ENCODE results near the gene DOCK2. TPM values are rescaled to one million over a fixed set of nuclear protein-coding genes. Genes with fewer than 3 reads are reported as not detected.
"Not testable (repeated sequence)": the region's sequence is repeated elsewhere in the genome, so short reads cannot be mapped to it uniquely, and the experiment has no call there.

DOCK2 gene
- total and polyA plus RNA-seq, 5 donors from 2014 or later, result 65.9 to 354 (median 71.1) TPM

GRCh38 chr5:169746147-169746694 is 109.1 kb downstream of the DOCK2 start:
- DNase-seq, result no peak
- H3K27me3 ChIP-seq (ENCODE audit: control insufficient read depth, insufficient read depth, low read length), result no peaks in the 10 kb centered on the region
- H3K27ac Mint-ChIP-seq, result peak overlapping the region; percentile 11 to 80 (median 72)
- no peaks in the 10 kb centered on the region for H3K4me1 ChIP-seq (ENCODE audit: control insufficient read depth, insufficient read depth, low read length, poor library complexity, severe bottlenecking)
- H3K4me3 ChIP-seq (ENCODE audit: low read depth, low read length), result no peak overlapping the region
- peak overlapping the region in 1 of 4 donors; percentile 7 for H3K4me3 Mint-ChIP-seq
- ATAC-seq (ENCODE audit: low read depth in 2 of 2), result no peak
- no peaks in the 10 kb centered on the region for H3K27me3 Mint-ChIP-seq
- no peaks in the 10 kb centered on the region for H3K9me3 ChIP-seq (ENCODE audit: control insufficient read depth in 2 of 2, low read length in 2 of 2)
- peaks cover 0 to 23% (median 9%) of the 10 kb centered on the region in 4 donors for H3K4me1 Mint-ChIP-seq
- H3K27ac ChIP-seq (ENCODE audit: insufficient read depth, low read length, poor library complexity, severe bottlenecking), result no peak overlapping the region
- no peaks in the 10 kb centered on the region for H3K9me3 Mint-ChIP-seq
- peaks cover 91% of the 10 kb centered on the region for H3K36me3 ChIP-seq (ENCODE audit: control insufficient read depth, insufficient read depth, low read length)
- H3K36me3 Mint-ChIP-seq, result peaks cover 75% of the 10 kb centered on the region

DNA sequence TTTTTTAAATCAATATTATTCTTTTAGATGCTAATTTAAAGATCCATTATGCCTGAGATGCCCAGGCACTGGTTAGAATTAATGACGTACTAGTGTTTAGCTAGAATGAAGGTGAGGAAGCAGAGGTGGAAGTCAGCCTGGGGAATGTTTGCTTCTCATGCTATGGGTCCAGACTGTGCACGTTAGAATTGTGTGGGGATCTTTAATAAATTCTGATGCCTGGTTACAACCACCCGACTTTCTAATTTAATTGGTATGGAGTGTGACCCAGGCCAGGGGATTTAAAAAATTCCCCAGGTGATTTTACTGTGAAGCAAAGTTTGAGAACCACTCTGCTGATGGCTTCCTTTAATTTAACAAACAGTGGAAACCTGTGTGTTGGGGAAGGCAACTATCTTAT is 111.1 kb downstream of the DOCK2 start:
- Mint-ChIP-seq H3K36me3 (peaks cover 75% of the 10 kb centered on the region), H3K9me3 (no peaks in the 10 kb centered on the region), H3K27ac (no peak overlapping the region), H3K4me1 (peaks cover 0 to 20% (median 8%) of the 10 kb centered on the region in 4 donors), H3K4me3 (no peak overlapping the region), H3K27me3 (no peaks in the 10 kb centered on the region)
- Histone ChIP-seq H3K4me3 (ENCODE audit: low read depth, low read length) (no peak overlapping the region), H3K36me3 (ENCODE audit: control insufficient read depth, insufficient read depth, low read length) (peaks cover 89% of the 10 kb centered on the region), H3K4me1 (ENCODE audit: control insufficient read depth, insufficient read depth, low read length, poor library complexity, severe bottlenecking) (no peaks in the 10 kb centered on the region), H3K27me3 (ENCODE audit: control insufficient read depth, insufficient read depth, low read length) (no peaks in the 10 kb centered on the region), H3K27ac (ENCODE audit: insufficient read depth, low read length, poor library complexity, severe bottlenecking) (no peak overlapping the region), H3K9me3 (ENCODE audit: control insufficient read depth in 2 of 2, low read length in 2 of 2) (no peaks in the 10 kb centered on the region)
- no peak for ATAC-seq (ENCODE audit: low read depth in 2 of 2)
- DNase-seq, result no peak

- no peaks in the 10 kb centered on the region for H3K27me3 ChIP-seq (ENCODE audit: control insufficient read depth, insufficient read depth, low read length)
- peaks cover 0 to 22% (median 6%) of the 10 kb centered on the region in 4 donors for H3K4me1 Mint-ChIP-seq
- no peak overlapping the region for H3K4me3 Mint-ChIP-seq
These were observed 112.2 kb downstream of the DOCK2 start for GRCh38 chr5:169749295-169749694.

GRCh38 chr5:169751490-169751889 is 114.4 kb downstream of the DOCK2 start:
- Histone ChIP-seq H3K27ac (ENCODE audit: insufficient read depth, low read length, poor library complexity, severe bottlenecking) (no peak overlapping the region), H3K4me1 (ENCODE audit: control insufficient read depth, insufficient read depth, low read length, poor library complexity, severe bottlenecking) (no peaks in the 10 kb centered on the region), H3K36me3 (ENCODE audit: control insufficient read depth, insufficient read depth, low read length) (peaks cover 83% of the 10 kb centered on the region), H3K9me3 (ENCODE audit: control insufficient read depth in 2 of 2, low read length in 2 of 2) (no peaks in the 10 kb centered on the region), H3K4me3 (ENCODE audit: low read depth, low read length) (no peak overlapping the region), H3K27me3 (ENCODE audit: control insufficient read depth, insufficient read depth, low read length) (no peaks in the 10 kb centered on the region)
- ATAC-seq (ENCODE audit: low read depth in 2 of 2) (no peak), DNase-seq (no peak)
- Mint-ChIP-seq H3K4me3 (no peak overlapping the region), H3K4me1 (peaks cover 0 to 12% (median 2%) of the 10 kb centered on the region in 4 donors), H3K9me3 (no peaks in the 10 kb centered on the region), H3K27ac (peak overlapping the region in 1 of 3 donors; percentile 34), H3K27me3 (no peaks in the 10 kb centered on the region), H3K36me3 (peaks cover 58% of the 10 kb centered on the region)

More at GRCh38 chr5:169749295-169749694, 112.2 kb downstream of the DOCK2 start:
- DNase-seq (no peak), ATAC-seq (ENCODE audit: low read depth in 2 of 2) (no peak)
- no peak overlapping the region for H3K27ac ChIP-seq (ENCODE audit: insufficient read depth, low read length, poor library complexity, severe bottlenecking)
- no peak overlapping the region for H3K27ac Mint-ChIP-seq
- H3K36me3 Mint-ChIP-seq, result peaks cover 74% of the 10 kb centered on the region
- peaks cover 93% of the 10 kb centered on the region for H3K36me3 ChIP-seq (ENCODE audit: control insufficient read depth, insufficient read depth, low read length)
- H3K9me3 ChIP-seq (ENCODE audit: control insufficient read depth in 2 of 2, low read length in 2 of 2), result no peaks in the 10 kb centered on the region
- no peaks in the 10 kb centered on the region for H3K9me3 Mint-ChIP-seq
- H3K27me3 Mint-ChIP-seq, result no peaks in the 10 kb centered on the region
- H3K4me3 ChIP-seq (ENCODE audit: low read depth, low read length), result no peak overlapping the region
- H3K4me1 ChIP-seq (ENCODE audit: control insufficient read depth, insufficient read depth, low read length, poor library complexity, severe bottlenecking), result no peaks in the 10 kb centered on the region

DNA sequence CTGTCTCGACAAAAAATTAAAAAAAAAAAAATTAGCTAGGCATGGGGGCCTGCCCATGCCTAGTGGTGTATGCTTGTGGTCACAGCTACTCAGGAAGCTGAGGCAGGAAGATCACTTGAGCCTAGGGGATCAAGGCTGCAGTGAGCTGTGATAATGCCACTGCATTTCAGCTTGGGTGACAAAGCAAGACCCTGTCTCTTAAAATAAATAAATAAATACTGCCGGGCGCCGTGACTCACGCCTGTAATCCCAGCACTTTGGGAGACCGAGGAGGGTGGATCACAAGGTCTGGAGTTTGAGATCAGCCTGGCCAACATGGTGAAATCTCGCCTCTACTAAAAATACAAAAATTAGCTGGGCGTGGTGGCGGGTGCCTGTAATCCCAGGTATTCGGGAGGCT is 115.5 kb downstream of the DOCK2 start:
- peaks cover 77% of the 10 kb centered on the region for H3K36me3 ChIP-seq (ENCODE audit: control insufficient read depth, insufficient read depth, low read length)
- not testable (repeated sequence) for H3K27me3 ChIP-seq (ENCODE audit: control insufficient read depth, insufficient read depth, low read length); H3K27ac ChIP-seq (ENCODE audit: insufficient read depth, low read length, poor library complexity, severe bottlenecking); ATAC-seq (ENCODE audit: low read depth in 2 of 2); H3K4me1 ChIP-seq (ENCODE audit: control insufficient read depth, insufficient read depth, low read length, poor library complexity, severe bottlenecking); H3K4me3 ChIP-seq (ENCODE audit: low read depth, low read length); H3K27me3 Mint-ChIP-seq; H3K9me3 Mint-ChIP-seq; DNase-seq; H3K4me3 Mint-ChIP-seq; H3K9me3 ChIP-seq (ENCODE audit: control insufficient read depth in 2 of 2, low read length in 2 of 2)
- H3K27ac Mint-ChIP-seq, result peak overlapping the region in 1 of 3 donors; percentile 34
- peaks cover 49% of the 10 kb centered on the region for H3K36me3 Mint-ChIP-seq
- H3K4me1 Mint-ChIP-seq, result peaks cover 0 to 14% (median 3%) of the 10 kb centered on the region in 4 donors

- Histone ChIP-seq H3K4me3 (ENCODE audit: low read depth, low read length) (no peak overlapping the region), H3K36me3 (ENCODE audit: control insufficient read depth, insufficient read depth, low read length) (peaks cover 70% of the 10 kb centered on the region), H3K9me3 (ENCODE audit: control insufficient read depth in 2 of 2, low read length in 2 of 2) (no peaks in the 10 kb centered on the region), H3K4me1 (ENCODE audit: control insufficient read depth, insufficient read depth, low read length, poor library complexity, severe bottlenecking) (no peaks in the 10 kb centered on the region), H3K27me3 (ENCODE audit: control insufficient read depth, insufficient read depth, low read length) (no peaks in the 10 kb centered on the region), H3K27ac (ENCODE audit: insufficient read depth, low read length, poor library complexity, severe bottlenecking) (no peak overlapping the region)
- DNase-seq (no peak), ATAC-seq (ENCODE audit: low read depth in 2 of 2) (no peak)
- no peaks in the 10 kb centered on the region for H3K27me3 Mint-ChIP-seq
- peaks cover 55% of the 10 kb centered on the region for H3K36me3 Mint-ChIP-seq
- H3K4me1 Mint-ChIP-seq, result peaks cover 0 to 18% (median 5%) of the 10 kb centered on the region in 4 donors
- H3K27ac Mint-ChIP-seq, result no peak overlapping the region
- no peak overlapping the region for H3K4me3 Mint-ChIP-seq
- no peaks in the 10 kb centered on the region for H3K9me3 Mint-ChIP-seq
These were observed 116.7 kb downstream of the DOCK2 start for GRCh38 chr5:169753795-169754194.

DNA sequence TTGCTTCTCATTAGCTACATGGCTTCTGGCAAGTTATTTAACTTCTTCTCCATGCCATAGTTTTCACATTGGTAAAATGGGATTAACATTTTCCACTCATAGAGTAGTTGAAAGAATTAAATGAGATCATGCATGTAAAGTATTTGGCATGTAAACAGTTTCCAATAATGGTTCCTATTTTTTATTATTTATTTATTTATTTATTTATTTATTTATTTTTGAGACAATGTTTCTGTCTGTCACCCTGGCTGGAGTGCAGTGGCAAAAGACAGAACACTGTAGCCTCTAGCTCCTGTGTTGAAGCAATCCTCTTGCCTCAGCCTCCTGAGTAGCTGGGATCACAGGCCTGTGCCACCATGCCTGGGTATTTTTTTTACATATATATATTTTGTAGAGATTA is 117.7 kb downstream of the DOCK2 start:
- no peak for DNase-seq
- peaks cover 0 to 20% (median 5%) of the 10 kb centered on the region in 4 donors for H3K4me1 Mint-ChIP-seq
- H3K27ac Mint-ChIP-seq, result no peak overlapping the region
- no peak for ATAC-seq (ENCODE audit: low read depth in 2 of 2)
- H3K4me3 ChIP-seq (ENCODE audit: low read depth, low read length), result no peak overlapping the region
- H3K9me3 Mint-ChIP-seq, result no peaks in the 10 kb centered on the region
- H3K9me3 ChIP-seq (ENCODE audit: control insufficient read depth in 2 of 2, low read length in 2 of 2), result no peaks in the 10 kb centered on the region
- H3K27me3 Mint-ChIP-seq, result no peaks in the 10 kb centered on the region
- H3K4me3 Mint-ChIP-seq, result no peak overlapping the region
- H3K4me1 ChIP-seq (ENCODE audit: control insufficient read depth, insufficient read depth, low read length, poor library complexity, severe bottlenecking), result no peaks in the 10 kb centered on the region
- H3K36me3 Mint-ChIP-seq, result peaks cover 55% of the 10 kb centered on the region
- H3K27me3 ChIP-seq (ENCODE audit: control insufficient read depth, insufficient read depth, low read length), result no peaks in the 10 kb centered on the region
- peaks cover 71% of the 10 kb centered on the region for H3K36me3 ChIP-seq (ENCODE audit: control insufficient read depth, insufficient read depth, low read length)
- no peak overlapping the region for H3K27ac ChIP-seq (ENCODE audit: insufficient read depth, low read length, poor library complexity, severe bottlenecking)

GRCh38 chr5:169756071-169756765 is 119.1 kb downstream of the DOCK2 start:
- H3K27ac ChIP-seq (ENCODE audit: insufficient read depth, low read length, poor library complexity, severe bottlenecking), result no peak overlapping the region
- Mint-ChIP-seq H3K4me3 (no peak overlapping the region), H3K27ac (peak overlapping the region in 2 of 3 donors; percentile 62 to 75), H3K4me1 (peaks cover 0 to 12% (median 3%) of the 10 kb centered on the region in 4 donors), H3K36me3 (peaks cover 51% of the 10 kb centered on the region), H3K9me3 (no peaks in the 10 kb centered on the region), H3K27me3 (no peaks in the 10 kb centered on the region)
- H3K9me3 ChIP-seq (ENCODE audit: control insufficient read depth in 2 of 2, low read length in 2 of 2), result no peaks in the 10 kb centered on the region
- peaks cover 66% of the 10 kb centered on the region for H3K36me3 ChIP-seq (ENCODE audit: control insufficient read depth, insufficient read depth, low read length)
- H3K4me1 ChIP-seq (ENCODE audit: control insufficient read depth, insufficient read depth, low read length, poor library complexity, severe bottlenecking), result no peaks in the 10 kb centered on the region
- DNase-seq (no peak), ATAC-seq (ENCODE audit: low read depth in 2 of 2) (no peak)
- H3K27me3 ChIP-seq (ENCODE audit: control insufficient read depth, insufficient read depth, low read length), result no peaks in the 10 kb centered on the region
- no peak overlapping the region for H3K4me3 ChIP-seq (ENCODE audit: low read depth, low read length)
